Jurkat, Clone E6-1 (cell line): Measurements from ENCODE around the gene CSMD2.

Source experiments
- DNase-seq: peaks from one replicate; pipeline ENCODE4 v3.0.0-alpha.2; 2011; ENCODE audit warnings: low read depth, low spot score
- H3K4me3 ChIP-seq: 2 replicates; pipeline ENCODE4 v1.5.1; 2011; ENCODE audit warnings: mild to moderate bottlenecking, low read length, control low read depth, moderate library complexity

Gene CSMD2

GRCh38 chr1:33758698-33759097 is 406.3 kb downstream of the CSMD2 start:
- H3K4me3 ChIP-seq, result no peak overlapping the region
- no peak for DNase-seq

- H3K4me3 ChIP-seq, result no peak overlapping the region
- no peak for DNase-seq
Measured at GRCh38 chr1:33753087-33753856, 411.8 kb downstream of the CSMD2 start.

GRCh38 chr1:33745942-33746341 is 419.1 kb downstream of the CSMD2 start:
- no peak overlapping the region for H3K4me3 ChIP-seq
- no peak for DNase-seq

DNA sequence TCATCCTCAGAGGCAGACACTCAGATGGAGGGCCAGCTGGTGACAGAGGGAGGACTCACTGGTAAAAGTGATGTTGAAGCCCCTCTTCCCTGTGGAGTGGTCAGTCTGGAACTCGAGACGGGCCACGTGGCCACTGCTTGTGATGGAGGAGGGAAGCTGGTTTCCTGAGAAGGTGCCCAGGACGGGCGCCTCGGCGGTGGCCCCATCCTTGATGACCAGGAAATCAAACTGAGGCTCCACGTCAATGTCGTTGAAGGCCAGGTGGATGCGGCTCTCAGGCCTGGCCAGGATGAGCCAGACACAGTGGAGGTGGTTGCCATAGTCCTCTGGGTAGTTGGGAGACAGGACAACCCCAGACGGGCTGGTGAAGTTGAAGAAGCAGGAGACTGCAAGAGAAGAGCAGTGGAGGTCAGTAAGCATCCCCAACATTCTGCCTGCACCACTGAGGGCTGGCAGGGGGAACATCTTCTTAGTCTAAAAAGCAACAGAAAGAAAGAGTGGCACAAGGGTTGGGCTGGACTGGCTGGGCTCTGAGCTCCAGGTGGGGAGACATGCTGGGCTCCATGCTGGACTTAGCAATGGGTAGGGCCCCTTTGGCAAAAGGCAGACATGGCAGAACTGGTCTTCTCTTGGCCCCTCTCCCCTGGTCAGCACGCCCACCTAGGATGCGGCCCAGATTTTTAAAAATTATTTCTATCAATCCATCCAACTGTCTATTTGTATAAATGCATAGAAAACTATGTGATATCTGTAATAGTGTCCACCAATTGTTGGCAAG is 421.6 kb downstream of the CSMD2 start:
- no peak overlapping the region for H3K4me3 ChIP-seq
- DNase-seq, result no peak

DNA sequence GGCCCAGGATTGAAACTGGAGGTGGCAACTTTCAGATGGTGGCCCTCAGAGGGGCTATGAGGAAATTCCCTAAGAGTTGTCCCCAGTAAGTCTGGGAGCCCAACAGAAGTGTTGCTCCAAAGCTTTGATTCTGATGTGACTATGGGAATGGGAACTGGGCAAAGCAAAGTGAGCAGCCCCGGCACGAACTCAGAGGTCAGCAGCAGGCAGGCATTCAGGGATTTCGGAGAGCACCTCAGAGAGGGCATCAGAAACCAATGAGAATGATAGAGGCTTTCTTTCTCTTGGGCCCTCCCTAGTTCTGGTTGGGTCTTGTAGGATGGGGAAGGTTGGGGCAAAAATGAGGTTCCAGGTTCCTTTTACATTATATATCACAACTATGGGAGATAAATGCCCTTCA is 422.4 kb downstream of the CSMD2 start:
- DNase-seq, result no peak
- H3K4me3 ChIP-seq, result no peak overlapping the region

- H3K4me3 ChIP-seq, result no peak overlapping the region
- no peak for DNase-seq
Measured at GRCh38 chr1:33741749-33742148, 423.3 kb downstream of the CSMD2 start.

GRCh38 chr1:33740040-33740744 is 424.8 kb downstream of the CSMD2 start:
- DNase-seq, result no peak
- H3K4me3 ChIP-seq, result no peak overlapping the region

- H3K4me3 ChIP-seq, result no peak overlapping the region
- DNase-seq, result no peak
Measured at GRCh38 chr1:33738976-33739375, 426.1 kb downstream of the CSMD2 start.

- no peak overlapping the region for H3K4me3 ChIP-seq
- no peak for DNase-seq
Measured at GRCh38 chr1:33738536-33738935, 426.5 kb downstream of the CSMD2 start.

DNA sequence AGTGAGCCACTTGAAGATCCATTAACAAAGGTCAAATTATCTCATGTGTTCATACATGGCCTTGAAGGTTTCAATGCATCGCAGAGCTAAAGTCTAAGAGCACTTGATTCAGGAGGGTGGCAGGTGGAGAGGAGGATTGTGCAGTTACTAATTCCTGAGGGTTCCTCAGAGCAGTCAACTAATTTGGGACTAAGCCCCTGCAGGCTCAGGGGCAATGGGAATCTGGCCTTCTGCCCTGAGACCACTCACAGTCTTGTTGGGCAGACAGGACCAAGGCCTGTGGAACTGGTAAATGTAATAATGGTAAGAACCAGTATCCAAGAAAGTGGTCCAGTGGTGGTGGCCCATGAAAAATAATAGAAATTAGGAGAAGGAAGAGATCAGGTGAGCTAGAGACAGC is 428.5 kb downstream of the CSMD2 start:
- no peak for DNase-seq
- H3K4me3 ChIP-seq, result no peak overlapping the region

DNA sequence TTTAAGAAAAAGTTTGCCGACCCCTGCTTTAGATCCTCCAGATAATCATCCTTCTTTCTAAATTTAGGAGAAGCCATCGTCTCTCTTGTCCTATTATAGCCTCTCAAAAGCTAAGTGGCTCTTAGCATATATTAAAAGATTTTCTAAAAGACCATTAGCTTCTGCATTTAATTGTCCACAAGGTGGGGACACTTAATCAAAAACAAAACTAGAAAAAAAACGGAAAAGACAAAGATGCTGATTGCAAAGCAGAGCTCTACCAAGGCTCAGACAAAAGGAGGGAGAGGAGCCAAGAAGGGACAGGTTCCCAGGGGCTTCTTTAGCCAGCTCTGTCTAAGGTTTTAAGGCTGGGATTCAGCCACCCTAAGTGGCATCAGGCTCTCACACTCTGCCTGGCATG is 429.4 kb downstream of the CSMD2 start:
- DNase-seq, result no peak
- no peak overlapping the region for H3K4me3 ChIP-seq

DNA sequence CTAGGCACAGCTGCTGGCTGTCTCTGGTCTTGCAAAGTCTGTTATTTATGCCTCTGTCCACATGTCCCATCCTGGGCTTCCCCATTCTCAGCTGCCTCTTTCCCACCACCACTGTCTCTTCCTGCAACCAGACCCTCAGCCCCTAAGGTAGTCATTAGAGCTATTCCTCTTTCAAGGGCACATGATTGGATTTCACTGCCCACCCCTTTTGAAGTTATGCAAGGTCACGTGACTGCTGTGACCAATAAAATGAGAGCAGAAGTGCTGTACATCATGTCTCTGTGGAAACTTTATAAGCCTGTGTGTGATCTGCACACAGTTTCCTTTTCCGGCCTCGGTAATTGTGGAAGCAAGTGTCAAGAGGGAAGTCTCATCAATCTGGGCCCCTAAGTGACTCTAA is 437.7 kb downstream of the CSMD2 start:
- no peak overlapping the region for H3K4me3 ChIP-seq
- DNase-seq, result no peak

DNA sequence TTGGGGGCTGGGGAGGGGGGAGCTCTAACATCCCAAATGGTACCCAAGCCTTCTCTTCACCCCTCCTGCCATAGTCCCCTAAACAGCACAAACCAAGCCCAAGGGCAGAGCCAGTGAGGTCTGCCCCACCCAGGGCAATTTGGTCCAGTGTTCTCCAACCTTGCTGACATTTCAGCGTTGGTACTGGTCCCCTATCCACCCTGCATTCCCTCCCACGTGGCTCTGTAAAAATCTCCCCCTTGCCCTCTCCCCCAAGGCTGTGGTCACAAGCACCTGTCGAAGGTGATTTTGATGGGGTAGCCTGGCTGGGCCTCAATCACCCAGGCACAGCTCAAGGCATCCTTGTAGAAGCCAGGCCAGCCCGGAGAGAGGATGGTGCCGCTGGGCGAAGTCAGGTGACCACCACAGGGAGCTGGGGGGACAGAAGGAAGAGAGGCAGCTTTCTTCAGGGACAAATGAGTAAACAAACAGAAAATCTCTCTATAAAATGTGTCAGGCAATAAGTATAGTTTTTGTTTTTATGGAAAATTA is 438.7 kb downstream of the CSMD2 start:
- DNase-seq, result no peak
- H3K4me3 ChIP-seq, result no peak overlapping the region

- no peak for DNase-seq
- H3K4me3 ChIP-seq, result no peak overlapping the region
Measured at GRCh38 chr1:33725556-33726160, 439.4 kb downstream of the CSMD2 start.

GRCh38 chr1:33725037-33725436 is 440.0 kb downstream of the CSMD2 start:
- no peak for DNase-seq
- H3K4me3 ChIP-seq, result no peak overlapping the region

DNA sequence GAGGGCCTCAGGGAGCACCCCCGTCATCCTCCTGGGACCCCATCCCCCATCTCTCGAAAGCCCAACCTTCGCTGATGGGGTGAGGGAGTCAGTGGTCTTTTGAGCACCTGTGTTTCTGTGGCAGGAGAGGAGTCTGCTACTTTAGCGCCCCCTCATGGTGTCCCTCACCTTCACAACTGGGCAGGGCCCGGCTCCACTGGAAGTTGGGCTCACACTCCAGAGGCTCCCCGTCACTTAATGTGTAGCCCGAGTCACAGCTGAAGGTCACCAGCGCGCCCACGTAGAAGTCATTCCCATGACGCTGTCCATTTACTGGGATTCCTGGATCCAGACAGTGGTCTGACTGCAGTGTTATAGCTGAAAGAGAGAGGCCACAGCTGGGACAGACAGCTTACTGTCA is 440.7 kb downstream of the CSMD2 start:
- no peak overlapping the region for H3K4me3 ChIP-seq
- DNase-seq, result no peak

DNA sequence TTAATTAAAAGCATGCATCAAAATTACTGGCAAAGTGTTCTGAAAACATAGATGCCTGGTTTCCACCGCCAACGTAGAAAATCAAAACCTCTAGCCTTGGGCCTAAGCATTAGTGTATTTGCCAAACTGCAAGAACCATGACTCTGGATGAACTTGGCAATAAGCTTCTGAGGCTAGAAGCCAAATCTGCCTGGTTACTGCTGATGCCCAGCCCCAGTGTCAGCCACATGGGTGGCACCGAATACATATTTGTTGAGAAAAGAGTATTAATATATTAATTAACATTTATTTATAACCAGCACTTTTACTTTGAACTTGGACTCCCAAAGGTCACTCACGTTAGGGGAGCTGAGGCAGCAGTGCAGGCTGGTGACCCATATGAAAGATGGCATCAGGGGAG is 441.8 kb downstream of the CSMD2 start:
- no peak overlapping the region for H3K4me3 ChIP-seq
- DNase-seq, result no peak

DNA sequence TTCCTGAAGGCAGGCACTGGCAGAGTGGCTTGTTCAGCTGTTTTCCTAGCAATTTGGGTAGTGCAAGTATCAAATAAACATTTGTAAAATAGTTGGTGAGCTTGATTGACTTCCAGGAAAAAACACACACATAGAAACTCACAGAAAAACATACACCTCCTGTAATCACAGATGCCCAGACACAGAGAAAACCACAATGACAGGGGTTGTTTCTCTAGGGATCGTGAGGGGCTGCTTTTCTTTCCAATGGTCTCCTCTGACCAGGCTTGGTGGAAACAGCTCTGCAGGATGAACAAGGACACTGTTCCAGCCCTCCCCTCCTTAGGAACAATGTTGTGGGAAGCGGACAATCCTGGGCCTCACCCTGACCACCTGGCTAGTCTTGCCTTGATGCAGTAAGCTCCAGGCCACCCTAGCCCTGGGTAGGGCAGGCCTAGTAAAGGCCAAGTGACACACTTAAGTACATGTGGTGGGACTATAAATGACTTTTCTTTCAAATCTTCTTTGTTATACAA is 443.7 kb downstream of the CSMD2 start:
- no peak overlapping the region for H3K4me3 ChIP-seq

More for the DNA sequence above, 443.7 kb downstream of the CSMD2 start:
- no peak for DNase-seq
